HCT116 (cell line): ENCODE results near the gene WASHC3.

ENCODE experiments used
- CTCF ChIP-seq, 3 experiments: fragments of 200-600 bp in 1 of 3; sonication (generic) in 1 of 3; IDR thresholded peaks in 2 of 3; conservative IDR thresholded peaks in 1 of 3; 2 replicates each; pipeline ENCODE4 v1.5.1; 2012 to 2017; ENCODE audit warnings: low read depth in 2 of 3, low read length in 2 of 3, antibody characterized with exemption in 1 of 3, borderline replicate concordance in 1 of 3, control low read depth in 1 of 3, mild to moderate bottlenecking in 1 of 3, mixed read lengths in 1 of 3, mixed run types in 1 of 3, moderate library complexity in 1 of 3; ENCODE audit not compliant: insufficient read depth in 1 of 3
- EZH2 ChIP-seq: fragments of 200-600 bp; sonication (generic); IDR thresholded peaks from 2 replicates; pipeline ENCODE4 v1.6.1; 2017; ENCODE audit warnings: antibody characterized with exemption, mixed run types
- EZH2phosphoT487 ChIP-seq: fragments of 200-600 bp; IDR thresholded peaks from 2 replicates; pipeline ENCODE4 v1.6.1; 2018; ENCODE audit warnings: antibody characterized with exemption, borderline replicate concordance
- JUND ChIP-seq: IDR thresholded peaks from 2 replicates; pipeline ENCODE4 v1.6.1; 2012
- POLR2A ChIP-seq: IDR thresholded peaks from 2 replicates; pipeline ENCODE4 v1.7.0; 2011; ENCODE audit warnings: borderline replicate concordance; ENCODE audit not compliant: insufficient read depth, insufficient read length; ENCODE audit errors: extremely low read depth
- POLR2AphosphoS5 ChIP-seq: IDR thresholded peaks from 2 replicates; pipeline ENCODE4 v1.6.1; 2011; ENCODE audit warnings: mild to moderate bottlenecking, low read depth, low read length, moderate library complexity
- SIN3A ChIP-seq: IDR thresholded peaks from 2 replicates; pipeline ENCODE4 v1.6.1; 2012; ENCODE audit warnings: low read depth
- SP1 ChIP-seq: IDR thresholded peaks from 2 replicates; pipeline ENCODE4 v1.6.1; 2012; ENCODE audit warnings: low read depth
- SRF ChIP-seq: IDR thresholded peaks from 2 replicates; pipeline ENCODE4 v1.6.1; 2012; ENCODE audit warnings: low read depth
- ZFX ChIP-seq: fragments of 450-650 bp; IDR thresholded peaks from 2 replicates; pipeline ENCODE4 v1.6.1; 2017
- ZNF274 ChIP-seq: fragments of 200-500 bp; sonication (Bioruptor generic); IDR thresholded peaks from 2 replicates; pipeline ENCODE4 v1.6.1; 2014; ENCODE audit warnings: mild to moderate bottlenecking, low read depth, low read length, inconsistent platforms

GRCh38 chr12:102096855-102097254 is 35.1 kb upstream of the WASHC3 start:
- TF ChIP-seq JUND (no peak), CTCF (IDR thresholded peaks at IDR 0.05 in 2 of 3, conservative IDR thresholded peaks at IDR 0.05 in 1 of 3; ENCODE audit: borderline replicate concordance in 1 of 3, insufficient read depth in 1 of 3, low read depth in 2 of 3, low read length in 2 of 3) (no peak), SIN3A (no peak), ZNF274 (no peak), SRF (no peak), EZH2phosphoT487 (no peak), POLR2A (no peak), POLR2AphosphoS5 (no peak), EZH2 (no peak), ZFX (no peak), SP1 (no peak)
